GM12878 (cell line): ENCODE data around the gene ABCB8.

Experiments used
- CREM ChIP-seq: IDR thresholded peaks from 2 replicates; pipeline ENCODE4 v1.6.1; 2014; ENCODE audit warnings: antibody characterized with exemption, low read depth
- EZH2 ChIP-seq: IDR thresholded peaks from 2 replicates; pipeline ENCODE4 v1.6.1; 2012; ENCODE audit warnings: low read depth, mild to moderate bottlenecking, control low read depth, inconsistent platforms, low read length, borderline replicate concordance; ENCODE audit not compliant: control insufficient read depth
- SMAD1 ChIP-seq: fragments of 450-650 bp; IDR thresholded peaks from 2 replicates; pipeline ENCODE4 v1.6.1; 2018; ENCODE audit warnings: mild to moderate bottlenecking, low read depth; ENCODE audit not compliant: partially characterized antibody
- TCF12 ChIP-seq: IDR thresholded peaks from 2 replicates; pipeline ENCODE4 v1.6.1; 2011; ENCODE audit warnings: low read depth, mild to moderate bottlenecking, low read length
- WRNIP1 ChIP-seq: IDR thresholded peaks from 2 replicates; pipeline ENCODE4 v1.6.1; 2011; ENCODE audit warnings: low read depth, low read length, improper control_type of control experiment, borderline replicate concordance
- YY1 ChIP-seq: IDR thresholded peaks from 2 replicates; pipeline ENCODE4 v1.6.1; 2011; ENCODE audit warnings: low read depth, mild to moderate bottlenecking, low read length
- ZNF274 ChIP-seq: IDR thresholded peaks from one replicate; pipeline ENCODE4 v1.8.0; 2011; ENCODE audit not compliant: insufficient read length, insufficient read depth
- TF ChIP-seq, protein P1 (sequence below): fragments of 450-650 bp; IDR thresholded peaks from 2 replicates; pipeline ENCODE4 v1.6.1; 2014; ENCODE audit warnings: mild to moderate bottlenecking
- TF ChIP-seq, protein P2 (sequence below), 3 experiments: IDR thresholded peaks in 2 of 3; conservative IDR thresholded peaks in 1 of 3; 2 replicates each; pipeline ENCODE4 v1.5.1; 2011; ENCODE audit warnings: low read depth in 3 of 3, low read length in 3 of 3, mild to moderate bottlenecking in 3 of 3, control low read depth in 2 of 3, moderate library complexity in 2 of 3, inconsistent platforms in 1 of 3, mixed read lengths in 1 of 3; ENCODE audit not compliant: control insufficient read depth in 2 of 3, insufficient read depth in 1 of 3; ENCODE audit errors: extremely low read depth in 1 of 3
- TF ChIP-seq, protein P3 (sequence below): IDR thresholded peaks from 2 replicates; pipeline ENCODE4 v1.6.1; 2012; ENCODE audit warnings: mild to moderate bottlenecking, low read depth, low read length

DNA sequence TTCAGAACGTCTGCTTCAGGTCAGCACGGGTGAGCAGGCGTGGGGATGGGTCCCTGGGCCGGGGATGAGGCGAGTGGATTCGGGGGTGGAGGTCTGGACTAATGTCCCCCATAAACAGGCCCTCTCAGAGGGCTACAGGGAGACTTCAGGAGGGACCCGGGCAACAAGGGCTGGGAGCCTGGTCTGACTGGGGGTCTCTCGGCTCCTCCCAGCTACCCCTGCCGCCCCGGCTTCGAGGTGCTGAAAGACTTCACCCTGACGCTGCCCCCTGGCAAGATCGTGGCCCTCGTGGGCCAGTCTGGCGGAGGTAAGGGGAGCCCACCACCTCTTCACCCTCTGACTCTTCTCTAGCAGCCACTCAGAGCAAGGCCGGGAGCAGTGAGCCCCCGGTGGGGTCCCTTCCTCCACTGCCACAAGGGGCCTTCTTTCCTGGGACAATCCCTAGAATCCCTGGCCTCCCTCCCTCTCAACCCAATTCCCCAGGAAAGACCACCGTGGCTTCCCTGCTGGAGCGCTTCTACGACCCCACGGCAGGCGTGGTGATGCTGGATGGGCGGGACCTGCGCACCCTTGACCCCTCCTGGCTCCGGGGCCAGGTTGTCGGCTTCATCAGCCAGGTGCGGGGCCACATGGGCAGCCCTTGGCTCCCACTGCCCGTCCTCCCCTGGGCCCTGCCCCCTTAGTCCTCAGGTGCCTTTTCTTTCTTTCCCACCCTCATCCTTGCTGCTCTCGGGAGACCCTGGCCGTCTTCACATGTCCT is 12.5 kb downstream of the ABCB8 start:
- TF ChIP-seq, protein P1, sequence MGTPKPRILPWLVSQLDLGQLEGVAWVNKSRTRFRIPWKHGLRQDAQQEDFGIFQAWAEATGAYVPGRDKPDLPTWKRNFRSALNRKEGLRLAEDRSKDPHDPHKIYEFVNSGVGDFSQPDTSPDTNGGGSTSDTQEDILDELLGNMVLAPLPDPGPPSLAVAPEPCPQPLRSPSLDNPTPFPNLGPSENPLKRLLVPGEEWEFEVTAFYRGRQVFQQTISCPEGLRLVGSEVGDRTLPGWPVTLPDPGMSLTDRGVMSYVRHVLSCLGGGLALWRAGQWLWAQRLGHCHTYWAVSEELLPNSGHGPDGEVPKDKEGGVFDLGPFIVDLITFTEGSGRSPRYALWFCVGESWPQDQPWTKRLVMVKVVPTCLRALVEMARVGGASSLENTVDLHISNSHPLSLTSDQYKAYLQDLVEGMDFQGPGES, result no peak
- no peak for TF ChIP-seq ZNF274
- TF ChIP-seq TCF12, result no peak
- TF ChIP-seq, protein P2, sequence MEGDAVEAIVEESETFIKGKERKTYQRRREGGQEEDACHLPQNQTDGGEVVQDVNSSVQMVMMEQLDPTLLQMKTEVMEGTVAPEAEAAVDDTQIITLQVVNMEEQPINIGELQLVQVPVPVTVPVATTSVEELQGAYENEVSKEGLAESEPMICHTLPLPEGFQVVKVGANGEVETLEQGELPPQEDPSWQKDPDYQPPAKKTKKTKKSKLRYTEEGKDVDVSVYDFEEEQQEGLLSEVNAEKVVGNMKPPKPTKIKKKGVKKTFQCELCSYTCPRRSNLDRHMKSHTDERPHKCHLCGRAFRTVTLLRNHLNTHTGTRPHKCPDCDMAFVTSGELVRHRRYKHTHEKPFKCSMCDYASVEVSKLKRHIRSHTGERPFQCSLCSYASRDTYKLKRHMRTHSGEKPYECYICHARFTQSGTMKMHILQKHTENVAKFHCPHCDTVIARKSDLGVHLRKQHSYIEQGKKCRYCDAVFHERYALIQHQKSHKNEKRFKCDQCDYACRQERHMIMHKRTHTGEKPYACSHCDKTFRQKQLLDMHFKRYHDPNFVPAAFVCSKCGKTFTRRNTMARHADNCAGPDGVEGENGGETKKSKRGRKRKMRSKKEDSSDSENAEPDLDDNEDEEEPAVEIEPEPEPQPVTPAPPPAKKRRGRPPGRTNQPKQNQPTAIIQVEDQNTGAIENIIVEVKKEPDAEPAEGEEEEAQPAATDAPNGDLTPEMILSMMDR (IDR thresholded peaks at IDR 0.05 in 2 of 3, conservative IDR thresholded peaks at IDR 0.05 in 1 of 3; ENCODE audit: control insufficient read depth in 2 of 3, extremely low read depth in 1 of 3, insufficient read depth in 1 of 3, low read depth in 3 of 3, low read length in 3 of 3), result no peak
- TF ChIP-seq SMAD1, result no peak
- TF ChIP-seq, protein P3, sequence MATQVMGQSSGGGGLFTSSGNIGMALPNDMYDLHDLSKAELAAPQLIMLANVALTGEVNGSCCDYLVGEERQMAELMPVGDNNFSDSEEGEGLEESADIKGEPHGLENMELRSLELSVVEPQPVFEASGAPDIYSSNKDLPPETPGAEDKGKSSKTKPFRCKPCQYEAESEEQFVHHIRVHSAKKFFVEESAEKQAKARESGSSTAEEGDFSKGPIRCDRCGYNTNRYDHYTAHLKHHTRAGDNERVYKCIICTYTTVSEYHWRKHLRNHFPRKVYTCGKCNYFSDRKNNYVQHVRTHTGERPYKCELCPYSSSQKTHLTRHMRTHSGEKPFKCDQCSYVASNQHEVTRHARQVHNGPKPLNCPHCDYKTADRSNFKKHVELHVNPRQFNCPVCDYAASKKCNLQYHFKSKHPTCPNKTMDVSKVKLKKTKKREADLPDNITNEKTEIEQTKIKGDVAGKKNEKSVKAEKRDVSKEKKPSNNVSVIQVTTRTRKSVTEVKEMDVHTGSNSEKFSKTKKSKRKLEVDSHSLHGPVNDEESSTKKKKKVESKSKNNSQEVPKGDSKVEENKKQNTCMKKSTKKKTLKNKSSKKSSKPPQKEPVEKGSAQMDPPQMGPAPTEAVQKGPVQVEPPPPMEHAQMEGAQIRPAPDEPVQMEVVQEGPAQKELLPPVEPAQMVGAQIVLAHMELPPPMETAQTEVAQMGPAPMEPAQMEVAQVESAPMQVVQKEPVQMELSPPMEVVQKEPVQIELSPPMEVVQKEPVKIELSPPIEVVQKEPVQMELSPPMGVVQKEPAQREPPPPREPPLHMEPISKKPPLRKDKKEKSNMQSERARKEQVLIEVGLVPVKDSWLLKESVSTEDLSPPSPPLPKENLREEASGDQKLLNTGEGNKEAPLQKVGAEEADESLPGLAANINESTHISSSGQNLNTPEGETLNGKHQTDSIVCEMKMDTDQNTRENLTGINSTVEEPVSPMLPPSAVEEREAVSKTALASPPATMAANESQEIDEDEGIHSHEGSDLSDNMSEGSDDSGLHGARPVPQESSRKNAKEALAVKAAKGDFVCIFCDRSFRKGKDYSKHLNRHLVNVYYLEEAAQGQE, result no peak
- no peak for TF ChIP-seq EZH2
- TF ChIP-seq CREM, result no peak
- TF ChIP-seq YY1, result no peak
- TF ChIP-seq WRNIP1, result no peak
